H9 (cell line): ENCODE measurements around the gene CHCHD3. TPM values are rescaled to one million over a fixed set of nuclear protein-coding genes. Genes with fewer than 3 reads are reported as not detected.

ENCODE experiments used
- DNase-seq: peaks from one replicate; pipeline ENCODE4 v3.0.0-alpha.2; 2017
- H2AFZ ChIP-seq: one replicate; pipeline ENCODE4 v1.6.1; 2013; ENCODE audit warnings: mild to moderate bottlenecking, low read length, control low read depth, moderate library complexity
- H2AK5ac ChIP-seq: 2 replicates; pipeline ENCODE4 v1.6.1; 2013; ENCODE audit warnings: low read length, control low read depth, mixed read lengths; ENCODE audit not compliant: insufficient read length
- H2BK120ac ChIP-seq: one replicate; pipeline ENCODE4 v1.6.1; 2013; ENCODE audit warnings: low read depth, mild to moderate bottlenecking, low read length, control low read depth, inconsistent platforms; ENCODE audit not compliant: poor library complexity, severe bottlenecking
- H2BK12ac ChIP-seq: 2 replicates; pipeline ENCODE4 v1.6.1; 2013; ENCODE audit warnings: low read length, control low read depth, mixed read lengths, low read depth; ENCODE audit not compliant: insufficient read length
- H2BK15ac ChIP-seq: 2 replicates; pipeline ENCODE4 v1.6.1; 2013; ENCODE audit warnings: low read depth, low read length, control low read depth
- H2BK20ac ChIP-seq: one replicate; pipeline ENCODE4 v1.6.1; 2013; ENCODE audit warnings: low read depth, mild to moderate bottlenecking, low read length, control low read depth, inconsistent platforms; ENCODE audit not compliant: poor library complexity, severe bottlenecking
- H2BK5ac ChIP-seq: 2 replicates; pipeline ENCODE4 v1.6.1; 2013; ENCODE audit warnings: low read length, control low read depth, mixed read lengths; ENCODE audit not compliant: insufficient read length
- H3K14ac ChIP-seq: 2 replicates; pipeline ENCODE4 v1.6.1; 2013; ENCODE audit warnings: low read length, control low read depth; ENCODE audit not compliant: insufficient read depth
- H3K18ac ChIP-seq: 2 replicates; pipeline ENCODE4 v1.6.1; 2013; ENCODE audit warnings: low read depth, mild to moderate bottlenecking, mixed read lengths, low read length, control low read depth; ENCODE audit not compliant: insufficient read length
- H3K23ac ChIP-seq: 2 replicates; pipeline ENCODE4 v1.6.1; 2013; ENCODE audit warnings: low read length, control low read depth, mixed read lengths, low read depth; ENCODE audit not compliant: insufficient read length
- H3K23me2 ChIP-seq: 2 replicates; pipeline ENCODE4 v1.6.1; 2013; ENCODE audit warnings: low read depth, mild to moderate bottlenecking, mixed read lengths, low read length, control low read depth; ENCODE audit not compliant: insufficient read length, poor library complexity, severe bottlenecking
- H3K27ac ChIP-seq: 2 replicates; pipeline ENCODE4 v1.5.1; 2013; ENCODE audit warnings: low read length, control low read depth, mixed read lengths, low read depth; ENCODE audit not compliant: insufficient read length
- H3K27me3 ChIP-seq: 2 replicates; pipeline ENCODE4 v1.6.1; 2013; ENCODE audit warnings: low read length, control low read depth, inconsistent platforms; ENCODE audit not compliant: insufficient read depth
- H3K4ac ChIP-seq: 2 replicates; pipeline ENCODE4 v1.6.1; 2013; ENCODE audit warnings: low read depth, mild to moderate bottlenecking, control low read depth, inconsistent platforms, low read length, moderate library complexity
- H3K4me1 ChIP-seq: 2 replicates; pipeline ENCODE4 v1.6.1; 2013; ENCODE audit warnings: low read length, control low read depth, inconsistent platforms; ENCODE audit not compliant: insufficient read depth
- H3K4me2 ChIP-seq: 2 replicates; pipeline ENCODE4 v1.6.1; 2013; ENCODE audit warnings: low read length, control low read depth, mixed read lengths; ENCODE audit not compliant: insufficient read length, insufficient read depth
- H3K56ac ChIP-seq: 2 replicates; pipeline ENCODE4 v1.6.1; 2013; ENCODE audit warnings: low read depth, mild to moderate bottlenecking, mixed read lengths, low read length, control low read depth; ENCODE audit not compliant: insufficient read length
- H3K79me1 ChIP-seq: 2 replicates; pipeline ENCODE4 v1.6.1; 2013; ENCODE audit warnings: low read depth, mild to moderate bottlenecking, moderate library complexity, low read length, control low read depth, inconsistent platforms; ENCODE audit not compliant: insufficient read depth, poor library complexity, severe bottlenecking
- H3K79me2 ChIP-seq: 2 replicates; pipeline ENCODE4 v1.6.1; 2013; ENCODE audit warnings: low read length, control low read depth, inconsistent platforms; ENCODE audit not compliant: insufficient read depth
- H3K9ac ChIP-seq: 2 replicates; pipeline ENCODE4 v1.6.1; 2013; ENCODE audit warnings: low read length, control low read depth, mixed read lengths; ENCODE audit not compliant: insufficient read length; ENCODE audit errors: extremely low read depth
- H3K9me3 ChIP-seq: one replicate; pipeline ENCODE4 v1.6.1; 2013; ENCODE audit warnings: low read depth, low read length, inconsistent platforms; ENCODE audit not compliant: control insufficient read depth
- H3T11ph ChIP-seq: one replicate; pipeline ENCODE4 v1.6.1; 2013; ENCODE audit warnings: mild to moderate bottlenecking, low read length, control low read depth, inconsistent platforms
- H4K20me1 ChIP-seq: one replicate; pipeline ENCODE4 v1.6.1; 2013; ENCODE audit not compliant: control insufficient read depth, insufficient read length, insufficient read depth
- H4K5ac ChIP-seq: 2 replicates; pipeline ENCODE4 v1.6.1; 2013; ENCODE audit warnings: low read depth, mild to moderate bottlenecking, mixed read lengths, low read length, control low read depth; ENCODE audit not compliant: insufficient read length
- H4K8ac ChIP-seq: replicated peaks from 2 replicates; pipeline ENCODE4 v1.6.1; 2013; ENCODE audit warnings: low read length, control low read depth, mixed read lengths, low read depth; ENCODE audit not compliant: insufficient read length
- H4K91ac ChIP-seq: 2 replicates; pipeline ENCODE4 v1.6.1; 2013; ENCODE audit warnings: low read depth, mild to moderate bottlenecking, moderate library complexity, mixed read lengths, low read length, control low read depth; ENCODE audit not compliant: insufficient read length
- H3K27ac Mint-ChIP-seq, 3 experiments: 2 replicates in 2 of 3; 3 replicates in 1 of 3; pipeline ENCODE4 v1.8.0; 2020 to 2021; ENCODE audit warnings: mixed read lengths in 3 of 3, mild to moderate bottlenecking in 1 of 3, moderate library complexity in 1 of 3
- H3K27me3 Mint-ChIP-seq: 2 replicates; pipeline ENCODE4 v1.8.0; 2021; ENCODE audit warnings: low read depth, mild to moderate bottlenecking, moderate library complexity, mixed read lengths
- H3K36me3 Mint-ChIP-seq, 3 experiments: 2 replicates in 2 of 3; 3 replicates in 1 of 3; pipeline ENCODE4 v1.8.0; 2020 to 2021; ENCODE audit warnings: low read depth in 3 of 3, mixed read lengths in 3 of 3; ENCODE audit not compliant: insufficient read depth in 1 of 3
- H3K4me1 Mint-ChIP-seq, 2 experiments: 2 replicates each; pipeline ENCODE4 v1.8.0; 2020; ENCODE audit warnings: mixed read lengths in 2 of 2
- H3K4me3 Mint-ChIP-seq, 2 experiments: 2 replicates in 1 of 2; 3 replicates in 1 of 2; pipeline ENCODE4 v1.8.0; 2020 to 2021; ENCODE audit warnings: mild to moderate bottlenecking in 2 of 2, mixed read lengths in 2 of 2, moderate library complexity in 1 of 2
- H3K9me3 Mint-ChIP-seq, 2 experiments: 2 replicates in 1 of 2; 3 replicates in 1 of 2; pipeline ENCODE4 v1.8.0; 2020; ENCODE audit warnings: mild to moderate bottlenecking in 2 of 2, mixed read lengths in 2 of 2, moderate library complexity in 1 of 2
- CTCF ChIP-seq: fragments of 200-600 bp; sonication (generic); conservative IDR thresholded peaks from 3 replicates; pipeline ENCODE4 v1.8.0; 2021; ENCODE audit warnings: antibody characterized with exemption, mild to moderate bottlenecking
- WGBS: extraction: QIAGEN DNeasy Blood & Tissue Kit; methylation state at CpG from one replicate; pipeline ENCODE4 v1.1.7; 2013; ENCODE audit warnings: missing lambda C conversion rate, low lambda C conversion rate, mixed read lengths; ENCODE audit not compliant: insufficient read length; ENCODE audit errors: extremely low coverage; 5-methylcytosine and 5-hydroxymethylcytosine counted together
- total RNA-seq: library from RNA; stranded (reverse); gene quantifications from 2 replicates; pipeline ENCODE4 v1.2.1, GENCODE V29; 2021

The CHCHD3 gene
- total RNA-seq, 1 experiment from 2014 or later, result 104 TPM

- Histone ChIP-seq H2BK5ac (no peak overlapping the region), H2BK20ac (no peak overlapping the region), H2BK15ac (no peak overlapping the region), H3K18ac (no peak overlapping the region), H3K56ac (no peak overlapping the region), H3K27ac (no peak overlapping the region), H2BK12ac (no peak overlapping the region), H2BK120ac (no peak overlapping the region), H4K20me1 (no peaks in the 10 kb centered on the region), H3K79me2 (no peaks in the 10 kb centered on the region), H4K5ac (no peak overlapping the region), H2AFZ (no peak overlapping the region), H3K14ac (no peak overlapping the region), H3K9ac (no peak overlapping the region), H3K4me2 (no peak overlapping the region), H3K4ac (no peak overlapping the region), H3K23ac (no peak overlapping the region), H3K9me3 (no peaks in the 10 kb centered on the region), H3K4me1 (no peaks in the 10 kb centered on the region), H3K23me2 (no peaks in the 10 kb centered on the region), H4K91ac (no peak overlapping the region), H2AK5ac (no peak overlapping the region), H3K79me1 (no peaks in the 10 kb centered on the region), H3K27me3 (no peaks in the 10 kb centered on the region), H3T11ph (no peak overlapping the region), H4K8ac (no peak overlapping the region)
- Mint-ChIP-seq H3K27me3 (no peaks in the 10 kb centered on the region), H3K9me3 (no peaks in the 10 kb centered on the region), H3K27ac (no peak overlapping the region), H3K36me3 (peaks cover 3 to 11% (median 8%) of the 10 kb centered on the region in 3 experiments; a peak in 5 of 7 replicates), H3K4me3 (no peak overlapping the region), H3K4me1 (peaks cover 14 to 16% of the 10 kb centered on the region in 2 experiments)
- no CpG with 5 or more reads among the region's 5 CpGs for WGBS
- TF ChIP-seq CTCF, result no peak
- DNase-seq, result no peak
Observed at GRCh38 chr7:132910657-132911056, 171.2 kb downstream of the CHCHD3 start.
